ENCODE measurements around the gene MED25. TPM values are rescaled to one million over a fixed set of nuclear protein-coding genes. Genes with fewer than 3 reads are reported as not detected.

Gene MED25
- polyA plus RNA-seq, 3 donors: 70.0 to 77.3 (median 75.0) TPM

DNA sequence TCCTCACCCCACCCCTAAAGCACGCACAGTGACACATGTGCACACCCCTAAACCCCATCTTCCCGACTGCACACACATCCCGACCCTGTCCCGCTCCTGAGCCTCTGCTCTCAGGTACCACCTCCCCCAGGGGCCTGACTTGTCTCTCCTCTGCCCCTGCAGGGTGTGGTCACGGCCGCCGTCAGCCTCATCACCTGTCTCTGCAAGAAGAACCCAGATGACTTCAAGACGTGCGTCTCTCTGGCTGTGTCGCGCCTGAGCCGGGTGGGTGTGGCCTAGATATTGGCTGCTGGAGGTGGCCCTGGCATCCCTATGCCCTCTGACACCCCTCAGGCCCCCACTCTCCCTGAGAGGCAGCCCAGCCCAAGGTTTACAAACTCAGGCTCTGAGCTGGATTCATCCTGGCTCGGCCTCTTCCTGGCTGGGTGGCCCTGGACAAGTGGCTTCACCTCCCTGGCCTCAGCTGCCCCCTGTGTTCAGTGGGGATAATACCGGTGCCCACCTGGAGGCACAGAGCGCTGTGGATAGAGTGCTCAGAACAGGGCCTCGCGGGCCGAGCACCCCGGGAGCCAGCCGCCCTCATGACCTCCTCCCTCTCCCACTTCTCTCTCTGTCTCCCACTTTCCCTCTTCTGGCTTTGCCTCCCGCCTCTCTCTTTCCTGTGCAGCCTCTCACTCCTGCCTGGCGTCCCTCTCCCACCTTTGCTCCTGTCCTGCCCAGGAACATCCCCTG, 25.1 kb upstream of the MED25 start:
- DNase-seq: no peak

GRCh38 chr19:49793561-49793840, 24.6 kb upstream of the MED25 start:
- no peak for DNase-seq

- DNase-seq: no peak
Observed at GRCh38 chr19:49795615-49796014, 22.5 kb upstream of the MED25 start.

DNA sequence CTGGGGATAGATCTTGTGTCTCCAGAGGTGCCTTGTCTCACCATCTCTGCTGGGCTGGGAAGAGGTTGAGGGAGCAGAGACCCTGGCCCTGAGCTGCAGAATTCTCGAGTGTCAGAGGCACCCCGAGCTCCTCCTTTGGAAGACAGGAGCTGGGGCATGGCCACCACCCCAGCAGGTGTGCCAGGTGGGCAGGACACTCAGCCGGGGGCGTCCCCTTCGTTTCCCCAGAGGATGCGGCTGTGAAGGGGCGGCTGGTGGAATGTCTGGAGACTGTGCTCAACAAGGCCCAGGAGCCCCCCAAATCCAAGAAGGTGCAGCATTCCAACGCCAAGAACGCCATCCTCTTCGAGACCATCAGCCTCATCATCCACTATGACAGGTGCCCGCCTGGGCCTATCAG, 19.5 kb upstream of the MED25 start:
- DNase-seq: no peak

DNA sequence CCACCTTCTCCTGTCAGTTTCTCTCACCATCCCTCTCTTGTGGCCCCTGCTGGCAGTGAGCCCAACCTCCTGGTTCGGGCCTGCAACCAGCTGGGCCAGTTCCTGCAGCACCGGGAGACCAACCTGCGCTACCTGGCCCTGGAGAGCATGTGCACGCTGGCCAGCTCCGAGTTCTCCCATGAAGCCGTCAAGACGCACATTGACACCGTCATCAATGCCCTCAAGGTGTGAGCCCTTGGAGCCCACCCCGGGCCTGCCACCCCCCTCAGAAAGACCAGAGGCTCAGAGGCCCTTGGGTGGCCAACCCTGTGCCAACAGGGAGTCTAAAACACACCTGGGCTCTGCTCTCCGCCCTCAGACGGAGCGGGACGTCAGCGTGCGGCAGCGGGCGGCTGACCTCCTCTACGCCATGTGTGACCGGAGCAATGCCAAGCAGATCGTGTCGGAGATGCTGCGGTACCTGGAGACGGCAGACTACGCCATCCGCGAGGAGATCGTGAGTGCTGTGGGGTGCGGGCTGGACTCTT, 18.8 kb upstream of the MED25 start:
- no peak for DNase-seq

DNA sequence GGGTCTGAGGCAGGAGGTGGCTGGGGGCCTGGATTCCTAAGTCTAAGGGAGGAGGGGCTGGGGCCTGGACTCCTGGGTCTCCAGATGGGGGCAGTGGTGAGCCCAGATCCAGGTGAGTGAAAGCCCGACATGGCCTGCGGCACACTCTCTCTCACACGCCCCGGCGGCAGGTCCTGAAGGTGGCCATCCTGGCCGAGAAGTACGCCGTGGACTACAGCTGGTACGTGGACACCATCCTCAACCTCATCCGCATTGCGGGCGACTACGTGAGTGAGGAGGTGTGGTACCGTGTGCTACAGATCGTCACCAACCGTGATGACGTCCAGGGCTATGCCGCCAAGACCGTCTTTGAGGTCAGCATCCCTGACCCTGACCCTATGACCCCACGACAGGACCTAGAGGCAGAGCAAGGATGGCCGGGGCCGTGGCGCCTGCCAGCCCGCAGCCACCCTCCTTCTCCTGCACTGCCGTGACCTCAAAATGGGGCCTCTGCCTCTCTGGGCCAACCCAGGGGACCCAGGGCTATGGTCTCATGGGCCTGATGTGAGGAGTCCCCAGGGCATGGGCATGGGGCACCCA, 18.2 kb upstream of the MED25 start:
- DNase-seq: no peak

GRCh38 chr19:49800771-49801170, 17.3 kb upstream of the MED25 start:
- DNase-seq: no peak

DNA sequence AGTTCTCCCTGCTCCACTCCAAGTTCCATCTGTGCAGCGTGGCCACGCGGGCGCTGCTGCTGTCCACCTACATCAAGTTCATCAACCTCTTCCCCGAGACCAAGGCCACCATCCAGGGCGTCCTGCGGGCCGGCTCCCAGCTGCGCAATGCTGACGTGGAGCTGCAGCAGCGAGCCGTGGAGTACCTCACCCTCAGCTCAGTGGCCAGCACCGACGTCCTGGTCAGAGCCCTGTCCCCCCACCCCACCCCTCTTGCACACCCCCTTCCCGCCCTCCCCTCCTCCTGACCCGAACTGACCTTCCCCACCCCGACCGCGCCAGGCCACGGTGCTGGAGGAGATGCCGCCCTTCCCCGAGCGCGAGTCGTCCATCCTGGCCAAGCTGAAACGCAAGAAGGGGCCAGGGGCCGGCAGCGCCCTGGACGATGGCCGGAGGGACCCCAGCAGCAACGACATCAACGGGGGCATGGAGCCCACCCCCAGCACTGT, 16.6 kb upstream of the MED25 start:
- DNase-seq: no peak

DNA sequence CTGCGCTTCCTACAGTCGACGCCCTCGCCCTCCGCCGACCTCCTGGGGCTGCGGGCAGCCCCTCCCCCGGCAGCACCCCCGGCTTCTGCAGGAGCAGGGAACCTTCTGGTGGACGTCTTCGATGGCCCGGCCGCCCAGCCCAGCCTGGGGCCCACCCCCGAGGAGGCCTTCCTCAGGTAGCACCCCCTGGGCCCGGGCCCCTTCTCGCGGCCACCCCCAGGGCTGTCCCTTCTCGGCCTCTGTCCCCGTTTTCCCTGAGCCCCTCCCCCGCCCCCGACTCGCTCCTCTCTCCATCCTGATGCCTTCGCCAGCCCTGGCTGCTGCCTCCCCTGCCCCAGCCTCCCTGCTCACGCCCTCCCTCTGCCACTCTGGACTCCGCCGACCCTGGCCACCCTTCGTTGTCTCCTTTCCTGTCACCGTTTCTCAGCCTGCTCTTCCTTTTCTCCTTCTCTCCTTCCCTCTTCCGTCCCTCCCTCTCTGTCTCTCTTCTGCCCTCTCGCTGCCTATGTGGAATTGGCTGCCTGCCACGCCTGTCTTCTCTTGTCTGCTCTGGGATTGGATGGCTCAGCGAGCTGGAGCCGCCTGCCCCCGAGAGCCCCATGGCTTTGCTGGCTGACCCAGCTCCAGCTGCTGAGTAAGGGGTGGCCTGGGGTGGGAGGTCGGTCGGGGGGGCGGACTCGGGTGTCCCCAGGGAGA, 16.0 kb upstream of the MED25 start:
- DNase-seq: peak; percentile 92

DNA sequence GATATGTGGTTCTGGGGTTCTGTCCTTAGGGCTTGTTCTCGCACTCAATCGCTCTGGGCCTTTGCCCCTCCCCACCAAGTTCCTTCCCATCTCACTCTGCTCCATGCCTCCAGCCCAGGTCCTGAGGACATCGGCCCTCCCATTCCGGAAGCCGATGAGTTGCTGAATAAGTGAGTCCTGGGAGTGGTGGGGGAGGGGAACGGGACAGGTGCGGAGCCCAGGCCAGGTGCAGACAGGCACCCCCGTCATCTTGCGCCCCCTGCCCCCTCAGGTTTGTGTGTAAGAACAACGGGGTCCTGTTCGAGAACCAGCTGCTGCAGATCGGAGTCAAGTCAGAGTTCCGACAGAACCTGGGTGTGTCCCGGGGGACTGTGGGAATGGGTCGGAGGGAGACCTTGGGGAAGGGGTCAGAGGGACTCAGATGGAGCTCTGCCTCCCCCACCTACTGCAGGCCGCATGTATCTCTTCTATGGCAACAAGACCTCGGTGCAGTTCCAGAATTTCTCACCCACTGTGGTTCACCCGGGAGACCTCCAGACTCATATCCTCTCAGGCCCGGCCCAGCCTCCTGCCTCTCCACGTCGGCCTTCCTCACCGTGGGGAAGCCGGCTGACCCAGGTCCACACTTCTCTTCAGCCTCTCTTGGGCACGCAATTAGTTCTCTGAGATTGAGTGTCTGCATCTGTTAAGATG, 15.1 kb upstream of the MED25 start:
- DNase-seq: no peak

DNA sequence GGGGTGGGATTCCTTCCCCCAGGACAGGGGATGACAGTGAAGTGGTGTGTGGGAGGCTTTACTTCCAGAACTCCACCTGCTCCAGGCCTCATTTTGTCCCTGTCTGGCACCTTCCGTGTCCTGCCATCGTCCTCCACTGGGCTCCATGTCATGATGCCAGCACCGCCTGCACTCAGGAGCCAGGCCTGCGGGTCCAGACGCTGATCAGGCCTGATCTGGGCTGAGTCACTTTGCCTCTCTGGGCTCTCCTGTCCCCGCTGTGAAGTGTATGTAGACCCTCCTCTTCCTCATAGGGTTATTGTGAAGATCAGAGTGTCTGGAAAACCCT, 14.6 kb upstream of the MED25 start:
- no peak for DNase-seq

DNA sequence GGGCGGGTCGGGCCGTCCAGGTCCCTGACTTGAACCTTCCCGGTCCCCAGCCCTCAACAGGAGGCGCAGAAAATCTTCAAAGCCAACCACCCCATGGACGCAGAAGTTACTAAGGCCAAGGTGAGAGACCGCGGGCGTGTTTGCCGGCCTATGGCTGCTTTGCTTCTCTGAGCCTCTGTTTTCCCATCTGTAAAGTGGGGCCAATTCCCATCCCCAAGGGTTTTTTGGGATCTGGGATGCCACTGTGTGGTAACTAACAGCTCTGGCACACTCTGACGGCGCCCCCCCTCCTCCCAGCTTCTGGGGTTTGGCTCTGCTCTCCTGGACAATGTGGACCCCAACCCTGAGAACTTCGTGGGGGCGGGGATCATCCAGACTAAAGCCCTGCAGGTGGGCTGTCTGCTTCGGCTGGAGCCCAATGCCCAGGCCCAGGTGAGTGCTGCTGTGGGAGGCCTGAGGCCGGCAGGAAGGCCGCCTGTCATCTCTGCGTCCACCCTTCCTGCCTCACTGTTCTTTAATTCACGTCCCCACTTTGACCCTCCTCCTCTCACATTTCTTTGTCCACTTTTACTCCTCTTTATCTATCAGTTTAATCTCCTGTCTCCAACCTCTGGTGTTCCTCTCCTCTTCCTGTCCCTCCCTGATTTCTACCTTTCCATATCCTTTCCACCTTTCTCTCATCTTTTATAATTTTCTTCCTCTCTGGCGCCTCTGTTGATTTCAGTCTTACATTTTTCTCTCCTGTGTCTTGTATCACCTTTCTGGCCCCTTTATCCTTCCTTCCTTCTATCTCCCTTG, 12.1 kb upstream of the MED25 start:
- no peak for DNase-seq

- DNase-seq: no peak
Observed at GRCh38 chr19:49806620-49806959, 11.5 kb upstream of the MED25 start.

- DNase-seq: no peak
Observed at GRCh38 chr19:49807058-49807903, 10.8 kb upstream of the MED25 start.

GRCh38 chr19:49807904-49808675, 10.0 kb upstream of the MED25 start:
- no peak for DNase-seq

GRCh38 chr19:49808711-49809159, 9.4 kb upstream of the MED25 start:
- DNase-seq: peak; percentile 91

DNA sequence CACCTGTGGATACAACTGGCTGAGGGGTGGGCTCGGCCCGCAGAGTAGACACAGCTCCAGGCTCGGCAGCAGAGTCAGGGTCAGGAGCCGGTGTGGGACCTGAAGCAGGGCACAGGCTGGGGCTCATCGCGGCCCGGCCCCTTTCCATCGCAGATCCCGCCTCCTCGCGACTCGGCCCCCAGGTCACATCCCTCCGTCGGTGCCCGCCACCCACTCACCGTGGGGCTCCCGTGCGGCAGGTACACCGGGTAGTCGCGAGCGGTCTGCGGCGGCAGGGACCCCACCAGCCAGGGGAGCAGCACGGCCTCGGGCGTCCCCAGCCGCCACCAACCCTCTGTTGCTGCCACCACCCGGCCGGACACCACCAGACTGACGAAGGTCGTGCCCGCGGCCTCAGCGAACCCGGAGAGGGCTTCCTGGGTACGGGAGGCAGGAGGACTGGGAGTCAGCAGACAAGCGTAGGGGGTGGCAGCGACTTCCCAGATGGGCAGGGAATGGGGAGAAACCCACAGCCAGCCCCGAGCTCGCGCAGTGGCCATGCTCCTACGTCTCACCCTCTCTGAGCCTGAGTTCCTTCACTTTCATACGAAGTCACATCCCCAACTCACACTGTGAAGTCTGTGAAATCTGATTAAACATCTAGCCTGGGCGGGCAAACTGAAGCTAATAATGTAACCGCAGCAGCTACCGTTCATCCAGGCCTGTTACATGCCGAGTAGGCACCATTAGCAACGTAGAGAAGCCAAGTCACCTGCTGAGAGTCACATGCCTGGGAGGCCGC, 8.7 kb upstream of the MED25 start:
- no peak for DNase-seq

DNA sequence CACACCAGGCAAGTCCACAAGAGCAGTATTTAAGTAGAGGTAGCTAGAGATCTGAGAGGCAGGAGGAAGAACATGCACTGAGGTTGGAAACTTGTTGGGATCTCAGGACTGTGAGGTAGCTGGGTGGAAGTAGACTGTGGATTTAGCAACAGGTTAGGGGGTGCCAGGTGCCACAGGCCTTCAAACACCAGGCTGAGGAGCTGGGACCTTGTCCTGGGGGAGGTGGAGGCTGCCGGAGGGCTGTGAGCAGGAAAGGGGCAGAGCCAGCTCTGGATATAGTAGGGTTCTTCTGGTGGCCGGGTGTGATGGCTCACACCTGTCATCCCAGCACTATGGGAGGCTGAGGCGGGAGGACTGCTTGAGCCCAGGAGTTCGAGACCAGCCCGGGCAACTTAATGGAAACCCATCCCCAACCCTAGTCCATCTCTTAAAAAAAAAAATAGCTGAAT, 8.1 kb upstream of the MED25 start:
- no peak for DNase-seq

DNA sequence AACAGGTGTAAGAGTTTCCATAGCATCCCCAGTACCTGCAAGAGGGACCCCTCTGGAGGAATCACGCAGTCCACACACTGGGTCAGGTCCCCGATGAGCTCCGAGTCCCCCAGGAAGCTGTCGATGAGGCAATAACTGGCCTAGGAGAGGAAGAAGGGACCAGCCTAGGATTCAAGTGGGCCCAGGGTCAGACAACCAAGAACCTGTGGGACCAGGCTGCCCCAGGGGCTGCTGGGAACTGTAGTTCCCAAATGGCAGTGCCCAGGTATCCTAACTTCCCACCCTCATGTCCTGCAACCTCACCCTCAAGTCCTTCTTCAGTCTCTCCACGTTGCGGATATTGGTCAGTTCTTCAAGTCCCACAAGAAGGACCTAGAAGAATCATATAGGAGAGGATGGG, 6.8 kb upstream of the MED25 start:
- DNase-seq: no peak
